Amniotic epithelial cell (primary cell): ENCODE measurements around the gene S100A16.
"Not testable (repeated sequence)": the region's sequence is repeated elsewhere in the genome, so short reads cannot be mapped to it uniquely, and the experiment has no call there.

Experiments used
- DNase-seq: peaks from one replicate; pipeline ENCODE4 v3.0.0-alpha.2; 2010; ENCODE audit warnings: low read depth

Gene S100A16

DNA sequence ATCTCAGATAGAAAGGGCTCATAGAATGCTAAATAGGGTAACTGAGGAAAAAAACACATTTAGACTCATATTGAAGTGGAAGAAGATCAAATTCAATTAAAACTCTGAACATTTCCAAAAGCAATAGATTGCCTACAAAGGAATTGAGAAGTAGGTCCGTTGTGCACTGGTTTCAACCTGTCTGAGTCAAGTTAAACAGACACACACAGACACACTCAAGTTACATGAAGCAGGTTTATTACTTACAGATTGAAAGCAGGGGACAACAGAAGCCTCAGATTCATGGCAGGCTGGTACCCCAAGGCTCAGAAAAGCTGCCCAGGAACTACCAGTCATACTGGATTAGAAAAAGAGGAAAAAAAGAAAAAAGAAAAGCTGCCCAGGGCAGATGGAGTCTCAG lies 26.6 kb downstream of the S100A16 start:
- DNase-seq, result no peak

DNA sequence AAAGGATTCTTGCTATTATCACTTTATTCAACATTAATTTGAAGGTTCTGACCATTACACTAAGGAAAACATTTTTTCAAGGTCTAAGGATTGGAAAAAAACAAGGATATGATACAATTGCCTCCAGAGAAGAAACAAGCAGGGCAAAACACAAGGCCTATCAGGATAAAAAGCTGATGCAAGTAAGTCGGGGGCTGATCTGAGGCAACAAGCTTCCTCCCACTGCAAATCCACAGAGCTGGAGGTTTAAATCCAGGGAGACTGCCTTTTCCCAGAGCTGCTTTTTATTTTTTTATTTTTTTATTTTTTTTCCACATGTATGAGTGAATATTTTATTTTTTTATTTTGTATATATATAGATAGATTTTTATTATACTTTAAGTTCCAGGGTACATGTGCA lies 27.9 kb downstream of the S100A16 start:
- DNase-seq, result peak; percentile 31

DNA sequence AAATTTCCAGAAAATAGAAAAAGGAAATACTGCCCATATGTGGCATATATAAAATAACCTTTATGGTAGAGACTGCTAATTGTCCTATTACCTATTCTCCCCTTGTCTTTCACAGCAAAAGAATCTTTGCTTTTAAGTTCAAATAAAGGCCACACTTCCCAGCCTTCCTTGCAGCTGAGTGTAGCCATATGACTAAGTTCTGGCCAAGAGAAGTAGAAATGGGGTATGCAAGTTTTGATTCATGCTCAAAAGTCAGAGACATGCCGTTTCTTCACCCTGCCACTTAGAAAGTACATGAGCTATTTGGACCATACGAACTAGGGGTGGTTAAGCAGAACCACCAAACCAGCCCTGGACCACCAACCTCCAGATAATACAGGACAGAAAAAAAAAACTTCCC lies 29.0 kb downstream of the S100A16 start:
- DNase-seq, result peak; percentile 35

DNA sequence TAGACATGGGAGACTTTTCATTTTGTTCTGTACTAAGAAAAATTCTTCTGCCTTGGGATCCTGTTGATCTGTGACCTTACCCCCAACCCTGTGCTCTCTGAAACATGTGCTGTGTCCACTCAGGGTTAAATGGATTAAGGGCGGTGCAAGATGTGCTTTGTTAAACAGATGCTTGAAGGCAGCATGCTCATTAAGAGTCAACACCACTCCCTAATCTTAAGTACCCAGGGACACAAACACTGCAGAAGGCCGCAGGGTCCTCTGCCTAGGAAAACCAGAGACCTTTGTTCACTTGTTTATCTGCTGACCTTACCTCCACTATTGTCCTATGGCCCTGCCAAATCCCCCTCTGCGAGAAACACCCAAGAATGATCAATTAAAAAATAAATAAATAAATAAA lies 29.4 kb downstream of the S100A16 start:
- not testable (repeated sequence) for DNase-seq

DNA sequence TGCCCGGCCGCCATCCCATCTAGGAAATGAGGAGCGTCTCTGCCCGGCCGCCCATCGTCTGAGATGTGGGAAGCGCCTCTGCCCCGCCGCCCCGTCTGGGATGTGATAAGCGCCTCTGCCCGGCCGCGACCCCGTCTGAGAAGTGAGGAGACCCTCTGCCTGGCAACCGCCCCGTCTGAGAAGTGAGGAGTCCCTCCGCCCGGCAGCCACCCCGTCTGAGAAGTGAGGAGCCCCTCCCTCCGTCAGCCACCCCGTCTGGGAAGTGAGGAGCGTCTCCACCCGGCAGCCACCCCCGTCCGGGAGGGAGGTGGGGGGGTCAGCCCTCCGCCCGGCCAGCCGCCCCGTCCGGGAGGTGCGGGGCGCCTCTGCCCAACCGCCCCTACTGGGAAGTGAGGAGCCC lies 30.1 kb downstream of the S100A16 start:
- not testable (repeated sequence) for DNase-seq

DNA sequence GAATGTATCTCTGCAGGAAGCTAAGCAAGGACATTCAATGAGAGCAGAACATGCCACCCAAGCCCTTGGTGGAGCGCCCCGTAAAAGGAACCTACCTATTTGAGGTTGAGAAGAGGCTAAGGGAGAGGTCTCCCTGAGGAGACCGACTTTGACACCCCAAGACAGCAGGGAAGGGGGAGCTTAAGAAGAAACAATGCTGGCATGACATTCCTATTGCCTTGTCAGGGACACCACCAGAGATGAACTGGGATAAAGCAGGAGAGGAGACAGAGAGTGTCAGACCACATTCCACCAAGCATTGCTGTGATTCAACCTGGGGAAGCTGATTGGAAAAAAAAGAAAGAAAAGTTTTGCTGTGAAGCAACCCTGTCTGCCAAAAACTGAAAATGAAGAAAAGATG lies 34.0 kb downstream of the S100A16 start:
- DNase-seq, result no peak

DNA sequence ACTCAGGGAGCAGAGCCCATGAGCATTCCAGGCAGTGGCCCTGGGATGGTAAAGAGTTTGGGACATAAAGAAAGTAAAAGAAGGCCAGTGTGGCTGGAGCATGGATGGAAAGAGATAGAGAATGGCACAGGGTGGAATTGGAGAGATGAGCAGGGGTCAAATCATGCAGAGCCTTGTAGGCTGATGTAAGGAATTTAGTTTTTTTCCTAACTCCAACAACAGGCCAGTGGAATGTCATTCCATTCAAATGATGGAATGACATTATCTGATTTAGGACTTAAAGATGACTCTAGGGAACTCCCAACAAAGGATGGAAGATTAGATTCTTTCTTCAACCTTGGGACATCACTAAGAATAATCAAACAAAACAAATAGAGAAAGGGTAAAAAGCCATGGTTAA lies 34.4 kb downstream of the S100A16 start:
- DNase-seq, result peak; percentile 52

DNA sequence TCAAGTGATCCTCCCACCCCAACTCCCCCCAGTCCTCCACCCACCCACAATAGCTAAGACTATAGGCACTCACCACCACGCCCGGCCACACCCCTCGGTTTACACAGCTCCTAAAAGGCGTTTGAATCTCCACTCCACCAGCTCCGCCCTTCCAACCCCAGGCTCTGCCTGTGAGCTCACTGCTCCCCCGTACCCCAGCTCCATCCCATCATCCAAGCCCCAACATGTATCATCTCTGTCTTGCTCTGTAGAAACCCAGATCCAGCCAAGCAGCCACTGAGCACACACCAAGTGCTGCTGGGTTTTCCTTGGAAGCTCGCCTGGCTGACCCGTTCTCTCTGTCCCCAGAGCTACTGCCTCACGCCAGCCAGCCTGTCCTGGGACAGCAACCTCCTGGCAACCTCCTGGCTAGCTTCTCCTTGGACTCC lies 35.3 kb downstream of the S100A16 start:
- DNase-seq, result no peak

DNA sequence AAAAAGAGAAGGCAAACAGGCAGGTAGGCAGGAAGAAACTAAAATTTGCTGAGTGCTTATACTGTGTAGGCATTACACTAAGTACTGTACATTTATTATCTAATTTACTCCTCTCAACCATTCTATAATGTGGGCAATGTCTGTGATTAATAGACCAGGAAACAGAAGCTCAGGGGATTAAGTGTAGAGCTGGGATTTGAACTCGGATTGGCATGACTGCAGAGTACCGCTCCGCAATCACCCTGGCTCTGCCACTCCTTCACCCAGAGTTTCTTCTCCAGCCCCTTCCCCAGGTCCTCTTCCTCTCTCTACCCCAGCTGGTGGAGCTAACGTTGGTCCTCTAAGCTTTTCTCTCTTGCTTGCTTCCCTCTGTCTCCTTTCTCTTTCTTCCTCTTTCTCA lies 35.8 kb downstream of the S100A16 start:
- DNase-seq, result no peak

DNA sequence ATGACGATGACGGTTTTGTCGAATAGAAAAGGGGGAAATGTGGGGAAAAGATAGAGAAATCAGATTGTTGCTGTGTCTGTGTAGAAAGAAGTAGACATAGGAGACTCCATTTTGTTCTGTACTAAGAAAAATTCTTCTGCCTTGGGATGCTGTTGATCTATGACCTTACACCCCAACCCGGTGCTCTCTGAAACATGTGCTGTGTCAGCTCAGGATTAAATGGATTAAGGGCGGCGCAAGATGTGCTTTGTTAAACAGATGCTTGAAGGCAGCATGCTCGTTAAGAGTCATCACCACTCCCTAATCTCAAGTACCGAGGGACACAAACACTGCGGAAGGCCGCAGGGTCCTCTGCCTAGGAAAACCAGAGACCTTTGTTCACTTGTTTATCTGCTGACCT lies 37.4 kb downstream of the S100A16 start:
- DNase-seq, result peak; percentile 14

DNA sequence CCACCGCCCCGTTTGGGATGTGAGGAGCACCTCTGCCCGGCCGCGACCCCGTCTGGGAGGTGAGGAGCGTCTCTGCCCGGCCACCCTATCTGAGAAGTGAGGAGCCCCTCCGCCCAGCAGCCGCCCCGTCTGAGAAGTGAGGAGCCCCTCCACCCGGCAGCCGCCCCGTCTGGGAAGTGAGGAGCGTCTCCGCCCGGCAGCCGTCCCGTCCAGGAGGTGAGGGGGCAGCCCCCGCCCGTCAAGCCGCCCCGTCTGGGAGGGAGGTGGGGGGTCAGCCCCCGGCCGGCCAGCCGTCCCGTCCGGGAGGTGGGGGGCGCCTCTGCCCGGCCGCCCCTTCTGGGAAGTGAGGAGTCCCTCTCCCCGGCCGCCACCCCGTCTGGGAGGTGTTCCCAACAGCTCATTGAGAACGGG lies 37.9 kb downstream of the S100A16 start:
- not testable (repeated sequence) for DNase-seq

DNA sequence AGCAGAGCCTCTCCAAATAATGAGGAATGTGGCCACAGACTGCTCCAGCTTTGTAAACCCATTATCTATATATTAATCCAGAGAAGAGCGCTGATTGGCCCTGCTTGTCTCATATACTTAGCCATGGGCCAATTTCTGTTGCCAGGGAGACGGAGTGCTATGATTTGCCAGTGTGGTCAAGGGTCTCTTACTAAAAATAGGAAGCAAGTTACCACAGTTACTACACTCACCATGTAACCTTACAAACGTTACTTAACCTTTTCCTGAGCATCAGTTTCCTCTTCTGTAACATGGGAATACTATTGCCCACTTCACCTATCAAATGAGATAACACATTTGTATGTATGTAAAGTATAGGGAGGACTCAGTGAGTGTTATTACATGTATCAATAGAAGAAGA lies 39.6 kb downstream of the S100A16 start:
- DNase-seq, result peak; percentile 11

DNA sequence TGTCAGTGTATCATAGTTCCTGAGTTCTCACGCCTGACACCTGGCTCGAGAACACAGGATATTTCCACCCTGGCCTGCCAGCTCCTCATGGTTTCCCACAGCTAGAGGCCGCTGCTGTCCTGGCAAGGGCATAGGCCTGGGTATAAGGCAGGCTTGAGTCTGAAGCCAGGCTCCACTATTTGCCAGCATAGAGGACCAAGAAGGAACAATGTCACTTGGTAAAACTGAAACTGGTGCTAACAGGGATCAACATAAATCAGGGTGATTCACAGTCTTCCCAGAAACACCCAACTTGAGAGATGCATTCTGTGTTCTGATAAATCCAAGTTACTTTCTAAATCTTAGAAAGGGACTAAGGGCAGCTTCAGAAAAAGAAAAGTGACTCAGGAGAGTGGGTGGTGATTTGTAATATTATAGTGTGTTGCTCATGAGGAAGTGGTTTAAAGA lies 40.3 kb downstream of the S100A16 start:
- peak; percentile 81 for DNase-seq

DNA sequence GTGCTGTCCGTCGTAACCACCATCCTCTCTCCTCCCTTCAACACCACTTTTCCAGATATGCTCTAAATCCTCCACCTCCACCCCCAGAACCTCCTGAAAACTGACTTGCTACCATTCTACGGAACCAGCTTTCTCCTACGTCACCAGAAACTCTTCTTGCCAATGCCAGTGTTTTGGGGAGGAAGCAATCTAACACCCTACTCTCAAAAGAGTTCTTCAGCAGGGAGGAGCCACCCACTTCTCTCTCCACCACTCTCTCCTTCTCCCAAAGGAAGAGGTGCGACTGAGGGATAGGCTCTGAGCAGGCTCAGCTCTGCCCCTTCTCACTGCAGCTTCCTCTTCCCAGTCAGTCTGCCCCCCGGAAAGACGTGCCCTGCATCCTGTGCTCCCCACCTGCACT lies 41.2 kb downstream of the S100A16 start:
- no peak for DNase-seq

DNA sequence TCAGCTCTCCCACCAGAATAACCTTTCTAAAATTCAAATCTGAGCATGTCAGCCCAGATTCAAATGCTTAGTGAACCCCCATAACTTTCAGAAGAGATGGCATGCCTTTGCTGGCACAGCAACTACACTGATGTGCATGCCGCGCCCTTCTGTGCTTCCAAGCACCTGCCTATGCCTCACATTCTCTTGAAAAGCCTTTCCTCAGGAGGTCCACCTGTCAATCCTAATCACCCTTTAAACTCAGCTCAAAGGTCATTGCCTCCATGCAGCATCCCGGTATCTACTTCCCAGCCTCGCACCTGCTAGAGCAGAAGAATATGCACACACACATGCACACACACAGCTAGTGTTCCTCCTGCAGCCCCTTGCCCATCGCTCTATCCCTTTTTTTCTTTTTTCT lies 42.1 kb downstream of the S100A16 start:
- no peak for DNase-seq

DNA sequence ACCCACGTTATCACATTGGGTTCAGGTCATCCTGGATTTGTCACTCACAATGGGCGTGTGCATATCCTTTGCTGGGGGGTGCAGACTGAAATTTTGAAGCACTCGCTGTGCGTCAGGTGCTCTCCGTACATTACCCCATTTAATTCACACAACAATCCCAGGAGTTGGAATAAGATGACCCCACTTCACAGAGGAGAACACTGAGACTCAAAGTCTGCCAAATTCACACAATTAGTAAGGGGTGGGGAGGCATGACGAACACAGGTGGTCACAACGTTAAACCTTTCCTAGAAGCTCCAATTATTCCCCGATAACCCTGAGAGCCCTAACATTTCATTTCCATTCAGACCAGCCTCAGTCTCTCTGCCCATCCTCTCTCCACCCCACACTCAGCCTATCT lies 43.5 kb downstream of the S100A16 start:
- no peak for DNase-seq

DNA sequence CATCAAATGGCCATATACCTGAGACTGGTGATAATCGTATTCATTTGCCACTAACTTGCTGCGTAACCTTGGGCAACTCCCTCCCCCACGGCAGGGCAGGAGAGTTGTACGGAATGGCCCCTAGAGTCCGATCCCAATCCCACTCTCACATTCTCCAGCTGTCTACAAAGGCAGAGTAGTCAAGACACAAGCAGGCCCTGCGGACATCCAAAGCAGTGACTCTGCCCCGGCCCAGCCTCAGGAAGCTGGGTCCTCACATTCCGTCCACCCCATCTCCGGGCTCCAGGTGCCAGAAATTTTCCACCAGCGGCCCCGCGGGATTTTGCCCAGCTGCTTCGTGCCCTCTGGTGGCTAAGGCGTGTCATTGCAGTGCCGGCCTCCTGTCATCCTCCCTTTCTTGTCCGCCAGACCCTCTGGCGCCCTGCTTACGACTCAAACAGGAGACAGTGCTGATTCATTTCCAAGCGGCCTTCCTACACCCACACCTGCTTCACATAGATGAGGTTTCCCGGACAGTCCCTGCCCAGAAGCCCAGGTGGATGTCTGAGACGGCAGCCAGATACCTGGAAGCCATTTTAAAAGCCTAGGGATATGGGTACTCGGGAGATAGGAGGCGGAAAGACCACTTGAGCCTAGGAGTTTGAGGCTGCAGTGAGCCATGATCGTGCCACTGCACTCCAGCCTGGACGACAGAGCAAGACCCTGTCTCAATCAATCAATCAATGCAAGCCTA lies 44.4 kb downstream of the S100A16 start:
- peak; percentile 72 for DNase-seq

DNA sequence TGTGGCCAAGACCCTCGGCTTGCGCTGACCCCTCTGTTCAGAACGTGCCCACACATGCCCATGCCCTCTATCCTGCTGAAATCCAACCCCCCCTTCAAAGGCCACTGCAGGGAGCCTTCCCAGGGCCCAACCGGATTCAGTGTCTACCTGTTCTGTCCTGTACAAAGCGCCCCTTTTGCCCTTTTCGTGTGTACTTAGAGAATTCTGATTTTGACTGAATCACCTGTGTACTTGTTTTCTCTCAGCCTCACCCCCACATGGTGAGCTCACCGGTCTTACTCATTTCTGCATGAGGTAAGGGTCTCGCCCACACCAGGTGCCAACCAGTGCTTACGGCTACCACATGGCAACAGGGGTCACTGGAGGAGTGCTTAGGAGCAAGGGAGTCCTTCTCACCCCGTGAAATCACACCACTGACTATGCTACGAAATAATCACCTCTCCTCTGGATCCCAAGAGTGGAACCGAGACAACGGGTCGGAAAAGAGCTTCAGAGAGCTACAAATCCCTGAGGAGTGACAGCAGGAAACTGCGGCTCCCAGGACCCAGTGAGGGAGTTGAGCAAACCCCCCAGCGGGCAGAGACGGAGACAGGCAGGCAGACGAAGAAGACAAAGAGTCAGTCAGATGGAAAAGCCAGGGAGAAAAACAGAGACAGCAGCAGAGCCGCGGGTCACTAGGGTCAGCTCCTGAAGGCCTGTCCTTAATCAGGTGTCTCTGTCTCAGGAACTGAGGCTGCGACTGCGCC lies 45.1 kb downstream of the S100A16 start:
- peak; percentile 74 for DNase-seq

DNA sequence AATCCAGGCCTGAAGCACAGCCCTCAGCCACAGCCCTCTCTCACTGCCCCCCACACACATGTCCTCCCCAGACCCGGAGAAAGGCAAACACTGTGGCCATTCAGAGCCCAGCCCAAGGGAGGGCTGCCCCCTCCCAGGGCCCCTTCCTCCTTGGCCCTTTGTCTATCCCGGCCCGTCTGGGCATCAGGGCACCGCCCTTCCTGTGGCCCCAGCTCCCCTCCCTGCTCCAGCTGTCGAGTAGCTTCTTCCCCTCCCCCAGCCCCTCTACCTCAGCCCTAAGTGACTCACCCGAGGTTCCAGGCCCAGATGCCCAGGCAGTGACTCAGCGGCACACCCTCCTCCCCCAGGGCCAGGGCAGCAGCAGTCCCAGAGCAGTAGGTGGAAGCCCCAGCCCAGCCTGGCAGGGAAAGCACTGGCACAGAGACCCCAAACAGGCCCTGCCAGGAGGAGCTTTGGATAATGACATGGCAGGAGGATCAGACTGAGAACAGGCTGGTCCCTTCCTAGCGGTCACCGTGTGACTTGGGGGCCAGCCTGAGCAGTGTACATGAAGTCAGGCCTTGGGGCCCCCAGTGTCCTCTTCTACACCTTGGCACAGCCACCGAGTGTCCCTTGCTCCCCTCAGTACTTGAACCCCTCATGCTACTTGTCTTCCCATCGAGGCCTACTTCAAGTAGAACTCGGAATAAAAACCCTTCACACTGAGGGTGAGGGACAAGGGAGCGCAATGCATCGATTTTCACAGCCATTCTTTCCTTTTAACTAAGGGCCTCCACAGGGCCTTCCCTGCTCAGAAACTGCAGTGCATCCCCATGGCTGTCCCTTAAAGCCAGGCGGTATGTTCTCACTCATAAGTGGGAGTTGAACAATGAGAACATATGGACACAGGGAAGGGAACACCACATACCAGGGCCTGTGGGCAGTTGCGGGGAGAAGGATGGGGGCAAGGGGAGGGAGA lies 46.2 kb downstream of the S100A16 start:
- peak; percentile 98 for DNase-seq

DNA sequence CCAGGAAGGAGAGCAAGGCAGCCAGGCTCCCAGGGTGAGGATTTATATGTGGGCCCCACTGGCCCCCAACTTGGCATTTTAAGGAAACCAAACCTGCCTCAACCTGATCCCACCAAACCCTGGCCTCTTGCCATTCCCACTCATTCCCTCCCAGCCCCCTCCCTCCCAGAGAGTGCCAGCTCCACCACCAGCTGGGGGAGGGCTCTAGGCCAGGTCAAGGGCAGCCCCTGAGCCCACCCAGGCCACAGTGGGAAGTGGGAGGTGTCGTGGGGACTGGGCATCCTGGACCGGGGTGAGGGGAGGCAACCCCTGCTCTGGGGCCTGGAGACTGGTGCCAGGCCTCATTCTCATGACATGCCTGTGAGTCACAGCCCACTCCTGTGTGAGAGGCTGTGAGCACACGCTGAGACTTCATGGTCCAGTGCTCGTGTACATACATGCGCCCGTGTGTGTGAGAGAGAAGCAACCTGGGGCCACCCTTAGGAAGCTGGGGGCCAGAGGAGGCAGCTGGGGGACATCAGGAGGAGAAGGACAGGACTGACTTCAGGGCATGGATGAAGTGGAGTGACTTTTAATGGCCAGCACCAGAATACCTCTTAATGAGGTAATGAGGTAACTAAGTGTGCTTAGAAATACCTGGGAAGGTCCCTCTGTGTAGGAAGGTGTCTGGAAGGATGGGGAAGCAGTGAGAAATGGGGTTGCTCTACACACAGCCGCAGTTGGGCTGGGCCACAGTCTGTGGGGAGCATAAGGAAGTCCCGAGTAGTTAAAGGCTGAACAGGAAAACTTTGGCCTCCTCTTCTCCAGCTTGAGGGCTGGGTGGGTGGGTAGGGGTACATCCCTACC lies 47.2 kb downstream of the S100A16 start, which contains the start of gene S100A2:
S100A2 (minus strand) TSS at position 316 of the 846 bp plus-strand sequence. CDS start 1,967 bp downstream, outside the sequence.
- peak; percentile 93 for DNase-seq

DNA sequence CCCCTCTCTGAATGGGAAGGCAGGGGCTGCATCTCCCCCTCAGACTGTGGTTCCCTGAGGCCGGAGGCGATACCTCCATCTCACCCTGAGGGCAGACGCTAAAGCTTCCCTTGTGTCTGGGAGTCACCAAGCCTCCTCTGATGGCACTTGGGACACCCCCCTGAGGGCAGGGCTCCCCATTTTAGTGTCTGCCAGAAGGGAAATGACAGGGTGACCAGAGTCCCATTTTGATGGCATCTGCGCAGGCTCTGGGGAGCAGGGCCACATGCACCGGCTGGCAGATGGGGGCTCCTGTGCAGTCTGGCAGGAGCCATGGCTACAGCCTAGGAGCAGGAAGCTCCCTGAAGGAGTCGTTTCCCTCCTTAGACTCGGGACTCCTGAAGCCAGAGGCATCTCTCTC lies 48.9 kb downstream of the S100A16 start:
- DNase-seq, result no peak
